ENCODE measurements around the gene CHRDL2.
A peak's percentile ranks its signal among the peaks of the same experiment; 100 is the strongest.

The CHRDL2 gene

GRCh38 chr11:74703211-74703610 is 28.0 kb downstream of the CHRDL2 start:
- no peaks in the 10 kb centered on the region for H3K27me3 ChIP-seq (ENCODE audit: control insufficient read depth, insufficient read depth, low read length)
- H3K4me1 ChIP-seq (ENCODE audit: control insufficient read depth, low read depth, low read length): no peaks in the 10 kb centered on the region
- H3K9me3 ChIP-seq (ENCODE audit: control insufficient read depth, low read depth, low read length): no peaks in the 10 kb centered on the region
- no peak overlapping the region for H3K4me3 ChIP-seq (ENCODE audit: low read length)
- no peak overlapping the region for H3K27ac ChIP-seq (ENCODE audit: low read length)
- no peak overlapping the region for H3K9ac ChIP-seq (ENCODE audit: low read length)
- no peaks in the 10 kb centered on the region for H3K36me3 ChIP-seq (ENCODE audit: control insufficient read depth, low read depth, low read length)

- Histone ChIP-seq H3K9ac (ENCODE audit: low read length) (no peak overlapping the region), H3K27me3 (ENCODE audit: control insufficient read depth, insufficient read depth, low read length) (no peaks in the 10 kb centered on the region), H3K4me1 (ENCODE audit: control insufficient read depth, low read depth, low read length) (no peaks in the 10 kb centered on the region), H3K9me3 (ENCODE audit: control insufficient read depth, low read depth, low read length) (no peaks in the 10 kb centered on the region), H3K36me3 (ENCODE audit: control insufficient read depth, low read depth, low read length) (no peaks in the 10 kb centered on the region), H3K27ac (ENCODE audit: low read length) (no peak overlapping the region), H3K4me3 (ENCODE audit: low read length) (no peak overlapping the region)
Observed at GRCh38 chr11:74702383-74703007, 28.7 kb downstream of the CHRDL2 start.

DNA sequence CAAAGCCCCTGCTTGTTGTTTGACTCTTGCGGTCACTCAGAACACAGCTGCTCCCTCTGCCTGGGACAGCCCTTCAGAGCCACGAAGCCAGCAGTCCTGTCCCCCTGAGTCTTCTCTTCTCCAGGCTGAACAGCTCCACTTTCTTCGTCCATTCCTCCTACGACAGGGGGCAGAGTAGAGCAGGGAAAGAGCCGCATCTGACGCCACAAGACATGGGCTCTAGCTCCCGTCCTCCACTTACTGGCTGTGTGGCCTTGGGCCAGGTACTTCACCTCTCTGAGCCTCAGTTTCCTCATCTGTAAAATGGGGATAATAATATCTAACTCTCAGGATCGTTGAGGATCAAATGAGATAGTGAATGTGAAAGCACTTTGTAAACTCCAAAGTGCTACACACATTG is 29.9 kb downstream of the CHRDL2 start:
- H3K9me3 ChIP-seq (ENCODE audit: control insufficient read depth, low read depth, low read length): no peaks in the 10 kb centered on the region
- H3K4me3 ChIP-seq (ENCODE audit: low read length): no peak overlapping the region
- no peak overlapping the region for H3K27ac ChIP-seq (ENCODE audit: low read length)
- H3K27me3 ChIP-seq (ENCODE audit: control insufficient read depth, insufficient read depth, low read length): no peaks in the 10 kb centered on the region
- H3K36me3 ChIP-seq (ENCODE audit: control insufficient read depth, low read depth, low read length): no peaks in the 10 kb centered on the region
- H3K4me1 ChIP-seq (ENCODE audit: control insufficient read depth, low read depth, low read length): no peaks in the 10 kb centered on the region
- H3K9ac ChIP-seq (ENCODE audit: low read length): no peak overlapping the region

GRCh38 chr11:74699615-74700396 is 31.4 kb downstream of the CHRDL2 start:
- H3K36me3 ChIP-seq (ENCODE audit: control insufficient read depth, low read depth, low read length): no peaks in the 10 kb centered on the region
- H3K4me1 ChIP-seq (ENCODE audit: control insufficient read depth, low read depth, low read length): no peaks in the 10 kb centered on the region
- H3K4me3 ChIP-seq (ENCODE audit: low read length): no peak overlapping the region
- H3K27ac ChIP-seq (ENCODE audit: low read length): no peak overlapping the region
- H3K9ac ChIP-seq (ENCODE audit: low read length): no peak overlapping the region
- H3K9me3 ChIP-seq (ENCODE audit: control insufficient read depth, low read depth, low read length): no peaks in the 10 kb centered on the region
- H3K27me3 ChIP-seq (ENCODE audit: control insufficient read depth, insufficient read depth, low read length): no peaks in the 10 kb centered on the region

- H3K4me1 ChIP-seq (ENCODE audit: control insufficient read depth, low read depth, low read length): no peaks in the 10 kb centered on the region
- H3K27me3 ChIP-seq (ENCODE audit: control insufficient read depth, insufficient read depth, low read length): no peaks in the 10 kb centered on the region
- no peaks in the 10 kb centered on the region for H3K9me3 ChIP-seq (ENCODE audit: control insufficient read depth, low read depth, low read length)
- no peak overlapping the region for H3K27ac ChIP-seq (ENCODE audit: low read length)
- H3K36me3 ChIP-seq (ENCODE audit: control insufficient read depth, low read depth, low read length): no peaks in the 10 kb centered on the region
- no peak overlapping the region for H3K9ac ChIP-seq (ENCODE audit: low read length)
- H3K4me3 ChIP-seq (ENCODE audit: low read length): no peak overlapping the region
Observed at GRCh38 chr11:74697722-74698121, 33.5 kb downstream of the CHRDL2 start.

DNA sequence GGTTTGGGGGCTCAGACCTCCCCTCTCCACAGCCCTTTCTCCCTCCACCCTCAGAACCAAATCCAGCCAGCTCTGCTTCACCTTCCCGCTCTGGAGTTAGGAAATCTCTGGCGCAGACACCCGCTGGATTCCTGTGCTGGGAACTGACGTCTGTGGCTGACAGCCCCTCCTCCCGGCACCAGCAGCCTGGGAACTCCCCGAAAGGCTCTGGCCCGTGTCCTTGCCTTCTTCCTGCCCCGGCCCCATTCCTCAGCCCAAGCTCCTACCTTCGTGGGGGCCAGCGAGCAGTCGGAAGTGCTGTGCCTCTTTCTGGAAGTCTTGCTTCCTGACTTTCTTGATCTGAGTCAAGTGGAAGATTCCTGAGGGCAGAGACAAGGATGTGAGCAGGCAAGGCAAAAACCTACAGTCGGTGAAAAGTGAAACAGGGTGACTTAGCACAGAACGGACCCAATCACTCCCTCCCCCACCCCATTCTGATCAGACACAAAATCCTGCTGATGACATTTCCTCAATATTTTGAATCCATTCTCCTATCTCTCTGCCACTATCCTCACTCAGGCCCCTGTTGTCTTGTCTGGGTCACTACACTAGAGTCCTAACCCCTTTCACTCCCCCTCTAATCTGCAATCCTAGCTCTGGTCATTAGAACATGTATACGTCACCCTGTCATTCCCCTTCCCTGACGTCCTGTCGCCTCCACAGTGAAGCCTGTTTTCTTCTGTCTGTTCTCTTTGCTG is 34.1 kb downstream of the CHRDL2 start:
- H3K27ac ChIP-seq (ENCODE audit: low read length): no peak overlapping the region
- no peaks in the 10 kb centered on the region for H3K27me3 ChIP-seq (ENCODE audit: control insufficient read depth, insufficient read depth, low read length)
- no peaks in the 10 kb centered on the region for H3K4me1 ChIP-seq (ENCODE audit: control insufficient read depth, low read depth, low read length)
- no peak overlapping the region for H3K9ac ChIP-seq (ENCODE audit: low read length)
- H3K4me3 ChIP-seq (ENCODE audit: low read length): peak overlapping the region; percentile 1
- H3K9me3 ChIP-seq (ENCODE audit: control insufficient read depth, low read depth, low read length): no peaks in the 10 kb centered on the region
- no peaks in the 10 kb centered on the region for H3K36me3 ChIP-seq (ENCODE audit: control insufficient read depth, low read depth, low read length)

DNA sequence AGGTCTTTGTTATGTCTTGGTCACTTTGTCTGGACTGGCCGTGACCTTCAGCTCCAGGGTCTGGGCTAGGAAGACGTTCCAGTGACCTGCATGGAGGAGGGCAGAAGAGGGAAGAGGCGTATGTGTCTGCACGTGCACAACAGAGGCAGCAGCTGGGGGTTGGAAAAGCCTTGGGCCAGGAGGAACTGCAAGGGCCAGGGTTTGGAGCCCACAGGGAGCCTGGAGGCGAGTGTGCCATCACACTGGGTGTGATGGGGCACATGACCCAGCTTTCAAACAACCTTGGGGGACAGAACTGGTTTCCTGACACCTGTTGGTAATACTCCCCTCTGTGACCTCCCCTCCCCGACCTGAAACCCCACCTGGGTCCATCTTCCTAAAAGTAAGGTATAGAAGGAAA is 34.7 kb downstream of the CHRDL2 start:
- Histone ChIP-seq H3K9ac (ENCODE audit: low read length) (no peak overlapping the region), H3K4me3 (ENCODE audit: low read length) (no peak overlapping the region), H3K9me3 (ENCODE audit: control insufficient read depth, low read depth, low read length) (no peaks in the 10 kb centered on the region), H3K27me3 (ENCODE audit: control insufficient read depth, insufficient read depth, low read length) (no peaks in the 10 kb centered on the region), H3K4me1 (ENCODE audit: control insufficient read depth, low read depth, low read length) (no peaks in the 10 kb centered on the region), H3K27ac (ENCODE audit: low read length) (no peak overlapping the region), H3K36me3 (ENCODE audit: control insufficient read depth, low read depth, low read length) (no peaks in the 10 kb centered on the region)

GRCh38 chr11:74695705-74696280 is 35.4 kb downstream of the CHRDL2 start:
- Histone ChIP-seq H3K27ac (ENCODE audit: low read length) (no peak overlapping the region), H3K36me3 (ENCODE audit: control insufficient read depth, low read depth, low read length) (no peaks in the 10 kb centered on the region), H3K27me3 (ENCODE audit: control insufficient read depth, insufficient read depth, low read length) (no peaks in the 10 kb centered on the region), H3K9me3 (ENCODE audit: control insufficient read depth, low read depth, low read length) (no peaks in the 10 kb centered on the region), H3K4me1 (ENCODE audit: control insufficient read depth, low read depth, low read length) (no peaks in the 10 kb centered on the region), H3K4me3 (ENCODE audit: low read length) (no peak overlapping the region), H3K9ac (ENCODE audit: low read length) (no peak overlapping the region)

- H3K9me3 ChIP-seq (ENCODE audit: control insufficient read depth, low read depth, low read length): no peaks in the 10 kb centered on the region
- no peaks in the 10 kb centered on the region for H3K4me1 ChIP-seq (ENCODE audit: control insufficient read depth, low read depth, low read length)
- no peak overlapping the region for H3K27ac ChIP-seq (ENCODE audit: low read length)
- H3K27me3 ChIP-seq (ENCODE audit: control insufficient read depth, insufficient read depth, low read length): no peaks in the 10 kb centered on the region
- no peaks in the 10 kb centered on the region for H3K36me3 ChIP-seq (ENCODE audit: control insufficient read depth, low read depth, low read length)
- H3K4me3 ChIP-seq (ENCODE audit: low read length): no peak overlapping the region
- H3K9ac ChIP-seq (ENCODE audit: low read length): no peak overlapping the region
Observed at GRCh38 chr11:74694136-74694930, 36.9 kb downstream of the CHRDL2 start.

DNA sequence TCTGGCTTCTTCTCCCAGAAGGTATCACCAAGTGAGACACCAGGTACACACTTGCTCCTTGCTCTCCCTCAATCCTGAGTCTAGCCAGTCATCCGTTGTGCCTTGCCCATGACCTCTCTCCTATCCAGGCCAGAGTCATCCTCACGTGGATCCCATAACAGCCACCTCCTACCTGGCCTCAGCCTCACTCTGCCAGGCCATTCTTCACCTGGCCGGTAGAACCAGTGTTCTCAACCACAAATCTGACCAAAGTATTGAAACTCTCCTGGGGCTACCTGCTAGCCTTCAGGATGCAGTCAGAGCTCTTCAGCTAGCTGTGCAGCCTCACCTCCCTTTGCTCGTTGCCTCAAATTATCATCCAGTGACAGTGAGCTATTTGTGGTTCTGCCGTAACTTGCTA is 37.7 kb downstream of the CHRDL2 start:
- no peak overlapping the region for H3K9ac ChIP-seq (ENCODE audit: low read length)
- no peaks in the 10 kb centered on the region for H3K4me1 ChIP-seq (ENCODE audit: control insufficient read depth, low read depth, low read length)
- no peaks in the 10 kb centered on the region for H3K27me3 ChIP-seq (ENCODE audit: control insufficient read depth, insufficient read depth, low read length)
- no peaks in the 10 kb centered on the region for H3K9me3 ChIP-seq (ENCODE audit: control insufficient read depth, low read depth, low read length)
- no peak overlapping the region for H3K27ac ChIP-seq (ENCODE audit: low read length)
- H3K36me3 ChIP-seq (ENCODE audit: control insufficient read depth, low read depth, low read length): no peaks in the 10 kb centered on the region
- H3K4me3 ChIP-seq (ENCODE audit: low read length): no peak overlapping the region

DNA sequence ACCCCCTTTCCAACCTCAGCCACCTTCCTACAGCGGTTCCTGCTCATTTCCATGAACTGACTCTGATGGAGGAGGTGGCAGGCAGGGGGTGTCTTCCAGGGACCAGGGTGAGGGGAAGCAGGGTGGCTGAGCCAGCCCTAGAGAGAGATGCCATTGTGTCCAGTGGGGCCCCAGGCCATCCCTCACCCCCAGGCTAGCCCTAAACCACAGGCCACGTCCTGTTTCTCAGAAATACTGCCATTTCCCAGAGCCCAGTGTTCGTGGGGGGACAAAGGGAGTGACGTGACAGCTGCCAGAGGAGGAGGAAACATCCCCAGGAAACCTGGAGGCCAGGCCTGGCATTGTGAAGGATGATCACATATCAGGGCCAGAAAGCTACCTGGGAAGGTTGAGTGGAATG is 39.5 kb downstream of the CHRDL2 start:
- no peaks in the 10 kb centered on the region for H3K9me3 ChIP-seq (ENCODE audit: control insufficient read depth, low read depth, low read length)
- H3K4me3 ChIP-seq (ENCODE audit: low read length): no peak overlapping the region
- no peaks in the 10 kb centered on the region for H3K27me3 ChIP-seq (ENCODE audit: control insufficient read depth, insufficient read depth, low read length)
- no peak overlapping the region for H3K9ac ChIP-seq (ENCODE audit: low read length)
- H3K27ac ChIP-seq (ENCODE audit: low read length): no peak overlapping the region
- no peaks in the 10 kb centered on the region for H3K4me1 ChIP-seq (ENCODE audit: control insufficient read depth, low read depth, low read length)
- no peaks in the 10 kb centered on the region for H3K36me3 ChIP-seq (ENCODE audit: control insufficient read depth, low read depth, low read length)
